Endothelial cell of umbilical vein (primary cell): ENCODE data around the gene TM2D1. TPM values are rescaled to one million over a fixed set of nuclear protein-coding genes. Genes with fewer than 3 reads are reported as not detected.

Experiments
- BruUV-seq: library from RNA; stranded (reverse); fragments of 400-500 nt; replicated peaks from 2 replicates; lab custom pipeline; 2021; lab: Mats Ljungman, UMichigan
- CTCF ChIA-PET: fragments of 300-600, 350-600 bp; sonication (Branson Sonifier 250); formaldehyde crosslinking; loops from one replicate; lab custom pipeline; 2021; ENCODE audit warnings: antibody characterized with exemption, inconsistent platforms; lab: Charles Lee
- POLR2A ChIA-PET: fragments of 300-600, 350-600 bp; sonication (Branson Sonifier 250); formaldehyde crosslinking; loops from one replicate; lab custom pipeline; 2021; ENCODE audit warnings: antibody characterized with exemption, inconsistent platforms; lab: Charles Lee
- DNase-seq: peaks from one replicate; pipeline ENCODE4 v3.0.0-alpha.2; 2011; ENCODE audit warnings: low read depth, low spot score
- FAIRE-seq: peaks from 2 replicates; lab custom pipeline; 2011; peaks lifted over from hg19 to GRCh38; lab: Jason Lieb, UNC
- H2AFZ ChIP-seq: 2 replicates; pipeline ENCODE4 v1.6.0; 2012; ENCODE audit warnings: low read depth, low read length, control low read depth, inconsistent platforms
- H3K27ac ChIP-seq: 2 replicates; pipeline ENCODE4 v1.5.1; 2011; ENCODE audit warnings: low read depth, mild to moderate bottlenecking, control low read depth, low read length, moderate library complexity; ENCODE audit not compliant: insufficient read depth
- H3K27me3 ChIP-seq, 2 experiments: 2 replicates each; pipeline versions ENCODE4 v1.6.0 to v1.6.1; 2011; ENCODE audit warnings: low read length in 2 of 2, mixed read lengths in 1 of 2; ENCODE audit not compliant: control insufficient read depth in 2 of 2, insufficient read depth in 2 of 2
- H3K36me3 ChIP-seq, 2 experiments: 2 replicates in 1 of 2; 3 replicates in 1 of 2; pipeline ENCODE4 v1.5.1; 2011; ENCODE audit warnings: low read length in 2 of 2, mild to moderate bottlenecking in 1 of 2, moderate library complexity in 1 of 2; ENCODE audit not compliant: control insufficient read depth in 2 of 2, insufficient read depth in 2 of 2; ENCODE audit errors: extremely low read depth in 1 of 2
- H3K4me1 ChIP-seq: 3 replicates; pipeline ENCODE4 v1.5.1; 2011; ENCODE audit warnings: mild to moderate bottlenecking, low read length; ENCODE audit not compliant: control insufficient read depth, insufficient read depth; ENCODE audit errors: extremely low read depth
- H3K4me2 ChIP-seq: 2 replicates; pipeline ENCODE4 v1.6.1; 2011; ENCODE audit warnings: low read length, control low read depth, mixed read lengths; ENCODE audit not compliant: insufficient read depth
- H3K4me3 ChIP-seq, 3 experiments: fragments of 200-600 bp in 1 of 3; sonication (generic), shearing (Covaris generic) in 1 of 3; replicated peaks in 1 of 3; 2 replicates each; pipeline ENCODE4 v1.5.1; 2011 to 2016; ENCODE audit warnings: control low read depth in 3 of 3, low read length in 3 of 3, mild to moderate bottlenecking in 2 of 3, inconsistent platforms in 1 of 3, low read depth in 1 of 3, moderate library complexity in 1 of 3; ENCODE audit not compliant: insufficient read depth in 1 of 3
- H3K79me2 ChIP-seq: 2 replicates; pipeline ENCODE4 v1.6.0; 2012; ENCODE audit warnings: low read length, inconsistent platforms; ENCODE audit not compliant: control insufficient read depth, insufficient read depth
- H3K9ac ChIP-seq: replicated peaks from 2 replicates; pipeline ENCODE3; 2011; ENCODE audit warnings: low read length, control low read depth; ENCODE audit not compliant: insufficient read depth; ENCODE audit errors: extremely low read depth
- H3K9me1 ChIP-seq: replicated peaks from 3 replicates; pipeline ENCODE4 v1.6.0; 2011; ENCODE audit warnings: mild to moderate bottlenecking, low read length; ENCODE audit not compliant: control insufficient read depth, insufficient read depth; ENCODE audit errors: extremely low read depth
- H3K9me3 ChIP-seq: replicated peaks from 2 replicates; pipeline ENCODE4 v1.5.1; 2012; ENCODE audit warnings: low read length, inconsistent platforms; ENCODE audit not compliant: control insufficient read depth, insufficient read depth
- H4K20me1 ChIP-seq: replicated peaks from 2 replicates; pipeline ENCODE3; 2011; ENCODE audit warnings: mild to moderate bottlenecking, low read length; ENCODE audit not compliant: control insufficient read depth, insufficient read depth; ENCODE audit errors: extremely low read depth
- CTCF ChIP-seq, 2 donors: IDR thresholded peaks; 1 replicate in 1 of 2; 2 replicates in 1 of 2; pipeline ENCODE4 v1.5.1; 2011; ENCODE audit warnings: low read length in 2 of 2, mild to moderate bottlenecking in 2 of 2, moderate library complexity in 2 of 2, control low read depth in 1 of 2, inconsistent platforms in 1 of 2, low read depth in 1 of 2; ENCODE audit not compliant: insufficient read depth in 1 of 2; ENCODE audit errors: extremely low read depth in 1 of 2
- EZH2 ChIP-seq: IDR thresholded peaks from 2 replicates; pipeline ENCODE4 v1.6.1; 2012; ENCODE audit warnings: borderline replicate concordance, low read depth, mild to moderate bottlenecking, moderate library complexity, low read length, inconsistent platforms; ENCODE audit not compliant: severe bottlenecking
- FOS ChIP-seq: IDR thresholded peaks from 2 replicates; pipeline ENCODE4 v1.6.1; 2011; ENCODE audit warnings: mild to moderate bottlenecking, low read length, moderate library complexity, borderline replicate concordance; ENCODE audit not compliant: insufficient read depth
- GATA2 ChIP-seq: IDR thresholded peaks from 2 replicates; pipeline ENCODE4 v1.7.0; 2011; ENCODE audit warnings: low read depth, mild to moderate bottlenecking, moderate library complexity, mixed read lengths, low read length; ENCODE audit not compliant: insufficient read length, insufficient read depth
- JUN ChIP-seq: IDR thresholded peaks from 2 replicates; pipeline ENCODE4 v1.6.1; 2011; ENCODE audit warnings: borderline replicate concordance, low read depth; ENCODE audit not compliant: insufficient read length, insufficient read depth
- MYC ChIP-seq: IDR thresholded peaks from one replicate; pipeline ENCODE4 v1.6.1; 2011; ENCODE audit warnings: mild to moderate bottlenecking, low read depth, low read length
- POLR2A ChIP-seq: IDR thresholded peaks from 2 replicates; pipeline ENCODE4 v1.6.1; 2012; ENCODE audit warnings: low read depth, mild to moderate bottlenecking, control low read depth, low read length
- POLR2AphosphoS5 ChIP-seq: IDR thresholded peaks from 2 replicates; pipeline ENCODE4 v1.6.1; 2012; ENCODE audit warnings: low read depth, mild to moderate bottlenecking, control low read depth, low read length, moderate library complexity; ENCODE audit not compliant: insufficient read depth
- dilution Hi-C: fragments of 300-500 bp; cut with MboI; formaldehyde crosslinking; loops from one replicate; pipeline ENCODE4 v1.15.0; 2019; ENCODE audit warnings: low sequenced_read_pairs; ENCODE audit not compliant: extremely low pct_ligation_motif_present
- intact Hi-C: fragments of 100-400 bp; cut with micrococcal nuclease; formaldehyde crosslinking; loops from one replicate; pipeline ENCODE4 v1.10.0; 2022
- polyA plus RNA-seq, 4 experiments: library from polyadenylated mRNA; depleted of rRNA in 3 of 4; stranded (reverse) in 3 of 4; unstranded in 1 of 4; fragments of >200 nt; gene quantifications; 2 replicates each; pipeline versions ENCODE4 v1.2.1 to v1.2.3, GENCODE V29; 2011 to 2012; ENCODE audit warnings: missing spikeins in 1 of 4
- total RNA-seq: library from RNA; stranded (reverse); gene quantifications from 2 replicates; pipeline ENCODE4 v1.2.3, GENCODE V29; 2021

TM2D1 gene
- total and polyA plus RNA-seq, 2 donors (not counting 3 experiments of a cell fraction or from before 2014, with no cell fraction given): 37.5 to 50.0 TPM

GRCh38 chr1:61636376-61636775 lies 88.6 kb downstream of the TM2D1 start:
- intact Hi-C loops: loop anchor here (2.0 to 10.0 kb wide), 2 partner anchors 30 to 1482 kb away; no protein-coding TSS in a partner anchor

DNA sequence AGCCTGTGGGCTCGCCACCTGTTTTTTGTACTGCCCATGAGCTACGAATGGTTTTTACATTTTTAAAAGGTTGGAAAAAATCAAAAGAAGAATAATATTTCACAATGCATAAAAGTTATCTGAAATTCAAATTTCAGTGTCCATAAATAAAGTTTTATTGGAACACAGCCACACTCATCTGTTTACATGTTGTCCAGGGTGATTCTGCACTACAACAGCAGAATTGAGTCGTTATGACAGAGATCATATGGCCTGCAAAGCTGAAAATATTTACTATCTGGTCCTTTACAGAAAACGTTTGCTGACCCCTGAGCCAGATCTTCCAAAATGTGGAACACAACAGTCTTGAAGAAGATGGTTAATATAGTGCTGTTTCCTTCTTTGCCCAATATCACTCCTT lies 89.4 kb downstream of the TM2D1 start:
- TF ChIP-seq GATA2: no peak
- no peak for TF ChIP-seq POLR2AphosphoS5
- TF ChIP-seq CTCF (IDR thresholded peaks at IDR 0.05; ENCODE audit: extremely low read depth in 1 of 2, insufficient read depth in 1 of 2, low read depth in 1 of 2, low read length in 2 of 2): no peak
- TF ChIP-seq POLR2A: no peak
- TF ChIP-seq MYC: no peak
- no peak for TF ChIP-seq EZH2
- TF ChIP-seq JUN: no peak
- Histone ChIP-seq H3K4me3 (no peak overlapping the region), H3K4me1 (peaks cover 13% of the 10 kb centered on the region), H3K27me3 (no peaks in the 10 kb centered on the region), H3K36me3 (no peaks in the 10 kb centered on the region), H4K20me1 (no peaks in the 10 kb centered on the region), H2AFZ (no peak overlapping the region), H3K9ac (no peak overlapping the region), H3K9me3 (no peaks in the 10 kb centered on the region), H3K79me2 (no peaks in the 10 kb centered on the region), H3K4me2 (no peak overlapping the region), H3K27ac (no peak overlapping the region), H3K9me1 (no peaks in the 10 kb centered on the region)
- dilution Hi-C loops (no loop called here), intact Hi-C loops (loop anchor here (10.0 kb wide), 1 partner anchor 1481 kb away; no protein-coding TSS in a partner anchor)
- ChIA-PET CTCF (interaction anchor here (0.6 to 0.9 kb wide), 2 partner anchors 28 to 1537 kb away, joined by 3 to 4 read pairs; no protein-coding TSS in a partner anchor), POLR2A (no interaction called here)
- DNase-seq (no peak), FAIRE-seq (no peak)
- no TSS peak for BruUV-seq

More at GRCh38 chr1:61636376-61636775, 88.6 kb downstream of the TM2D1 start:
- H3K9me1 ChIP-seq: no peaks in the 10 kb centered on the region
- no peak overlapping the region for H3K9ac ChIP-seq
- peaks cover 14% of the 10 kb centered on the region for H3K4me1 ChIP-seq
- H3K27me3 ChIP-seq: no peaks in the 10 kb centered on the region
- H3K4me2 ChIP-seq: peak overlapping the region; percentile 45
- ChIA-PET POLR2A (no interaction called here), CTCF (interaction anchor here (0.7 to 0.9 kb wide), 2 partner anchors 29 to 48 kb away, joined by 3 read pairs; no protein-coding TSS in a partner anchor)
- H3K9me3 ChIP-seq: no peaks in the 10 kb centered on the region
- DNase-seq (peak; percentile 70), FAIRE-seq (peak; percentile 90)
- TF ChIP-seq JUN (no peak), EZH2 (no peak), FOS (peak; percentile 8), POLR2A (no peak), POLR2AphosphoS5 (no peak), GATA2 (no peak)
- H3K79me2 ChIP-seq: no peaks in the 10 kb centered on the region
- H2AFZ ChIP-seq: peak overlapping the region; percentile 33
- no peaks in the 10 kb centered on the region for H3K36me3 ChIP-seq
- no peak overlapping the region for H3K27ac ChIP-seq
- no TSS peak for BruUV-seq
- dilution Hi-C loops: no loop called here
- no peak overlapping the region for H3K4me3 ChIP-seq
- no peaks in the 10 kb centered on the region for H4K20me1 ChIP-seq
